Measurements from ENCODE around the gene SHC4.

DNA sequence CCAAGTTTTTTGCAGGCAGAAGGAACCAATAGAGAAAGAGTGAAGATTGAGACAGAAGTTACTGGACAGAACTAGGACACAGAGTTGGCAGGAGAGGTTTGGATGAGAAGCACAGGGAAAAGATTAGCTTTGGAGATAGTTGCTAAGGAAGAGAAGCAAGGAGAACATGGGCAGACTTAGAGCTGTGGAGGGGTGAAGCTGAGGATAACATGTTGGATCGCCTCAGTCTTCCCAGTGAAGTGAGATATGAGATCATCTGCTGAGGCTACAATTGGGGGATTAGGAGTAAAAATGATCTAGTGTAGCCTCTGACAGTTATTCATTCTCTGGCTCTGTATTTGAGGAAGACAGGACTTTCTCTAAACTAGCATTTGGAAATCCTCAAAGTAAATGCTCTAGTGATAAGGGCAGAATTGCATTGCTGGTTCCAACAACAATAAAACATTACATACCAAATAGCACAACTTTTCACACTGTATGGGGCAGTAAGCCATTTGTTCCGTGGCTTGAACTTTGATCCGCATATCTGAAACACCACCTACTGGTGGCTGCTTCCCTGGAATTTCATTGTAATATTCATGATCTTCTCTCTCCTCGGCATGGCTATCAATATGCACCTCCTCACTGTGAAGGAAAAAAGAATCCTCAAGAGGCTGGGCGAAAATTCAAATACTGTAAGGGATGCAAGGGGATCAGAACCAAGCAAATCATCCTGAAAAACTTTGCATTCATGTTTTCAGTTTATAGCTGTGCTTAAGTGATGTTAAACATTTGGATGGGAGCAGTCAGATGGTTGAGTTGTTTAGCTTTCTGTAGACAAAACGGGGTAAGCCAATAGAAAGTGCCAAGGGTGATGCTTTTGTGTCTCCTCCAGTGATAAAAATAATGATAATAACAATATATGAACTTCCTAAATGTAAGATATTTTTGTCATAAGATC, 107.9 kb downstream of the SHC4 start:
- no peak for TF ChIP-seq EZH2 (IDR thresholded peaks at IDR 0.05; ENCODE audit: low read length)
- TF ChIP-seq, protein P1, sequence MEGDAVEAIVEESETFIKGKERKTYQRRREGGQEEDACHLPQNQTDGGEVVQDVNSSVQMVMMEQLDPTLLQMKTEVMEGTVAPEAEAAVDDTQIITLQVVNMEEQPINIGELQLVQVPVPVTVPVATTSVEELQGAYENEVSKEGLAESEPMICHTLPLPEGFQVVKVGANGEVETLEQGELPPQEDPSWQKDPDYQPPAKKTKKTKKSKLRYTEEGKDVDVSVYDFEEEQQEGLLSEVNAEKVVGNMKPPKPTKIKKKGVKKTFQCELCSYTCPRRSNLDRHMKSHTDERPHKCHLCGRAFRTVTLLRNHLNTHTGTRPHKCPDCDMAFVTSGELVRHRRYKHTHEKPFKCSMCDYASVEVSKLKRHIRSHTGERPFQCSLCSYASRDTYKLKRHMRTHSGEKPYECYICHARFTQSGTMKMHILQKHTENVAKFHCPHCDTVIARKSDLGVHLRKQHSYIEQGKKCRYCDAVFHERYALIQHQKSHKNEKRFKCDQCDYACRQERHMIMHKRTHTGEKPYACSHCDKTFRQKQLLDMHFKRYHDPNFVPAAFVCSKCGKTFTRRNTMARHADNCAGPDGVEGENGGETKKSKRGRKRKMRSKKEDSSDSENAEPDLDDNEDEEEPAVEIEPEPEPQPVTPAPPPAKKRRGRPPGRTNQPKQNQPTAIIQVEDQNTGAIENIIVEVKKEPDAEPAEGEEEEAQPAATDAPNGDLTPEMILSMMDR (optimal IDR thresholded peaks at IDR 0.05 in 1 of 3, IDR thresholded peaks at IDR 0.05 in 1 of 3, conservative IDR thresholded peaks at IDR 0.05 in 1 of 3; ENCODE audit: extremely low read depth in 1 of 3, insufficient read depth in 2 of 3, low read length in 3 of 3), result peak; percentile 58 to 76 (median 65)
